DOHH2 (cell line): ENCODE data around the gene DMXL1.

ENCODE experiments used
- CTCF ChIP-seq: fragments of 200-600 bp; sonication (generic); IDR thresholded peaks from one replicate; pipeline ENCODE4 v1.5.1; 2014; ENCODE audit warnings: antibody characterized with exemption, mild to moderate bottlenecking, low read depth, low read length; ENCODE audit not compliant: poor library complexity, severe bottlenecking
- EZH2phosphoT487 ChIP-seq: fragments of 200-600 bp; sonication (generic); IDR thresholded peaks from 2 replicates; pipeline ENCODE4 v1.6.1; 2017; ENCODE audit warnings: borderline replicate concordance, mild to moderate bottlenecking, antibody characterized with exemption, low read length, moderate library complexity, mixed read lengths

GRCh38 chr5:119282628-119283027 is 211.7 kb downstream of the DMXL1 start:
- TF ChIP-seq CTCF (no peak), EZH2phosphoT487 (no peak)
